GM18505 (cell line): ENCODE measurements around the gene EHHADH.
"Not testable (repeated sequence)": the region's sequence is repeated elsewhere in the genome, so short reads cannot be mapped to it uniquely, and the experiment has no call there.

Experiments used
- ATAC-seq: cut with Tn5 transposase; IDR thresholded peaks from one replicate; pipeline ENCODE4 v1.9.1; 2021; ENCODE audit not compliant: unreplicated experiment
- POLR2A ChIP-seq: IDR thresholded peaks from 4 replicates; pipeline ENCODE4 v1.6.1; 2011; ENCODE audit warnings: borderline replicate concordance; ENCODE audit not compliant: insufficient read depth, insufficient read length; ENCODE audit errors: extremely low read depth

Gene EHHADH

DNA sequence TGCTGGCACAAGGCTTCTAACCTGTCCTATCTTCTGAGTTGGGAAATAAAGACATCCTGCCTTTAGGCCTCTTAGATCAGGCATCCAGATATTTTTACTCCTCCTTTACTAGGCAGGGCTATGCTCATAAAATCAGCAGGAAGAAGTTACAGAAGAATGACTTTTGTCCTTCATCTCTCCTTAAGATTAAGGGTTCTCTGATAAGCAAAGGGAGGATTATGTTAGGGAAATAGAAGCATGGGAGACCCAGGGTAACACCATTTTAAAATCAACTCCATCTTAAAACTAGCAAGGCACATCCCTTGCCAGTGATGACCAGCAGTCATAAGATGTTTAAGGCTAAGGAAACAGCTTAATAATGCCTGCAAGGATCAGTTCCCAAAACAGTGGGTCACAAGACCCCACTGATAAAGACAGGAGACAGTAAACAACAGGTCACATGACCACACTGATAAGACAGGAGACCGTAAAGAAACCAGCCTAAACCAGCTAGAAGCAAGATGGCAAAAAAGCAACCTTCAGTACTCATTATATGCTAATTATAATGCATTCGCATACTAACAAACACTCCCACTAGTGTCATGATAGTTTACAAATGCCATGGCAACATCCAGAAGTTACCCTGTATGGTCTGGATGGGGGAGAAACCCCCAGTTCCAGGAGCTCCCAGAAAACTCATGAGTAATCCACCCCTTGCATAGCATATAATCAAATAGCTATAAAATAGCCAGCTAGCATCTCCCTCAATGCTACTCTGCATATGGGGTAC lies 14.5 kb upstream of the EHHADH start:
- no peak for TF ChIP-seq POLR2A
- ATAC-seq: no peak

DNA sequence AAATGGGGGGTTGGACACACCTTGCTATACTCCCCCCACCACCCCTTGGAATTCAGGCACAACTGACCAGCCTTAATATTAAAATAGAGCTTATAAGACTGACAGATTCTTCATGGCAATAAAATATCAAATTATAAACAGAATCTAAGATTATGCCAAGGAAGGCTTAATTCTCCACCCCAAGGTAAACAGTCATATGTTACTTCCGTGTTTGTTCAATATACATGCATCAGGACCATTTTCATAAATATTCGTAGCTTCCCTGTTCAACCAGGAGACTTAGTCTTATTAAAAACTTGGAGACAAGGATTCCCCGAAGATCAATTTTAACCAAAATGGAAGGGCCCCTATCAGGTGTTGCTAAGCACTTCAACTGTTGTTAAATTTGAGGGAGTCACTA lies 13.3 kb upstream of the EHHADH start:
- TF ChIP-seq POLR2A: no peak
- no peak for ATAC-seq

DNA sequence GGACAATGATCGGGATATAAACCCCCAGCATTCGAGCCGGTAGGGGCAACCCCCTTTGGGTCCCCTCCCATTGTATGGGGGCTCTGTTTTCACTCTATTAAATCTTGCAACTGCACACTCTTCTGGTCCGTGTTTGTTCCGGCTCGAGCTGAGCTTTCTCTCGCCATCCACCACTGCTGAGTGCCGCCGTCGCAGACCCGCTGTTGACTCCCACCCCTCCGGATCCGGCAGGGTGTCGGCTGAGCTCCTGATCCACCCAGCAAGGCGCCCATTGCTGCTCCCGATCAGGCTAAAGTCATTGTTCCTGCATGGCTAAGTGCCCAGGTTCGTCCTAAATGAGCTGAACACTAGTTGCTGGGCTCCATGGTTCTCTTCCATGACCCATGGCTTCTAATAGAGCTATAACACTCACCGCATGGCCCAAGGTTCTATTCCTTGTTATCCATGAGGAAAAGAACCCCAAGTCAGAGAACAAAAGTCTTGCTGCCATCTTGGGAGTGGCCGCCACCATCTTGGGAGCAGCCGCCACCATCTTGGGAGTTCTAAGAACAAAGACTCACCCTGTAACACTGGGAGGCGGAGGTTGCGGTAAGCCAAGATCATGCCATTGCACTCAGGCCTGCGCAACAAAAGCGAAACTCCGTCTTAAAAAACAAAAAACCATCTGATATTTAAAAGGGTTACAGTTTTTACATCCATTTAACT lies 11.2 kb upstream of the EHHADH start:
- no peak for TF ChIP-seq POLR2A
- no peak for ATAC-seq

DNA sequence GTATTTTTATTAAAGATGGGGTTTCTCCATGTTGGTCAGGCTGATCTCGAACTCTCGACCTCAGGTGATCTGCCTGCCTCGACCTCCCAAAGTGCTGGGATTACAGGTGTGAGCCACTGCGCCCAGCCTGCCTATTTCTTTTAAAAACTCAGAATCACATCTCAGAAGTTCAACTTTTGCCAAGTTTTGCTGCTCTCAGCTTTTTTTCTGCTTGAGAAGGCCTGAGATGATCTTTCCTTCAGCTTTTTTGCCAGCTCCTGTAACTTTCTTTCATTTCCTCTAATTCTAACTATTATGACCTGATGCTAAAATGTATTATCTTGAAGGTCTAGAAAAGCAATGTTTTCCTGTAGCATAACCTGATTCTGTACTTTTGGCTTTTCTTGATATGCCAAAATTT lies 9.6 kb upstream of the EHHADH start:
- no peak for TF ChIP-seq POLR2A
- ATAC-seq: no peak

DNA sequence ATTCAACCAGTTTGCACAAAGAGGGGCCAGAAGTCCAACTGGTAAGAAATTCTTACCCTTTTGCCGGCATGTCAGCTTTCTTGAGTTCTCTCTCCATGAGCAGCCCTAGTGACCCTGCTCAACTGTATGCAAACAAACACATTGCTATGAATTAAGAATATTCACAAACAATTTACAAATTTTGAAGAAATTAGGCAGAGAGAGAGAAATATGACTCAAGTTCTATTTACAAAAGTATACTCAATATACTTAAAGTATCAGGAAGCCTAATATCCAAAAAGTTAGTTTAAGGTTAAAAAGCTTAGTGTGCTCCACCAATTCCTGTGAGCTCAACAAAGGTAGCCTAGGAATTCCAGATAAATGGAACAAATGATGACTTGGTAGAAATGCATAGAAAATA lies 3.5 kb upstream of the EHHADH start:
- TF ChIP-seq POLR2A: no peak
- ATAC-seq: no peak

DNA sequence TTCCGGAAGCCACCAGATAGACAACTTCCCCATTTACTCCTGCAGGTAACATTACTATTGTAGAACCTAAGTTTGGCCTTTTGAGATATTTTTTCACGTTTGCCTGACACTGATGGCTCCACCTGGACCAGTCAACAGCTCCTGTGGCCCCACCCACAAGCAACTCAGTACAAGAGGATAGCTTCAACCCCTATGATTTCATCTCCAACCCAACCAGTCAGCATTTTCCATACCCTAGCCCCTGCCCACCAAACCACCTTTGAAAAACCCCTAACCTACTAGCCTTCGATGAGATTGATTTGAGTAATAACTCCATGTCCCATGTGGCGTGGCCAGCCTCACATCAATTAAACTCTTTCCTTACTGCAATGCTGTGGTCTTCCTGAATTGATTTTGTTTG lies 950 bp upstream of the EHHADH start:
- no peak for ATAC-seq
- no peak for TF ChIP-seq POLR2A

DNA sequence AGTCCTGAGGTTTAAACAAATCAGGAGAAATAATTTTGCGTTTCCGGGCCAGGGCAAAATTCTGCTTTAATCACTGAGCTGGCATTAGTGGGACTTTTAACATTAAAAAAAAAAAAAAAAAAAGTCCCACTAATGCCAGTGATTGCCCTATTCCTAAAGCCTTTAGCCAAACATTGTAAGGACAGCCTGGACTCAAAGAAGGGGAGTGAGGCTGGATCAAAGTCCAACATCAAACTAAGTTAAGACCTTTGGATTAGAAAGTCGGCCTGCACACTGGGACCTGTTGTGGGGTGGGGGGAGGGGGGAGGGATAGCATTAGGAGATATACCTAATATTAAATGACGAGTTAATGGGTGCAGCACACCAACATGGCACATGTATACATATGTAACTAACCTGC lies 716 bp downstream of the EHHADH start:
- not testable (repeated sequence) for ATAC-seq

DNA sequence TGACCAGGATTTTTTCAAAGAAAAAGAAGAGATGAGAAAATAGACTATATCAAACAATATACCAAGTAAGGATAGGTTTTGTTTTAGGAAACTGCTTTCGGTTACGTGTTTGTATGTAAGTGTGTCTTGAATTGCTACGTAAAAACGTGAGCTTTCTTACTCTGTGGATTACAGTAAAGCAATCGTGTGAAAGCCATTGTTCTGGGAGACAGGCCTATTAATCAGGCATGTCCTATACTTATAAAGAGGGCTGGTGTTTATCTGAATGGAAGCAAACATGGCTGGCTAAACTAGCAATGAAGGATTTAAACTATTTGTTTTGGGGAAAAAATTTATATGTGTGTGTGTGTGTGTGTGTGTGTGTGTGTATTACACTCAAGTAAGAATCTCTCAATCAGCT lies 2.6 kb downstream of the EHHADH start:
- ATAC-seq: no peak
- TF ChIP-seq POLR2A: no peak

DNA sequence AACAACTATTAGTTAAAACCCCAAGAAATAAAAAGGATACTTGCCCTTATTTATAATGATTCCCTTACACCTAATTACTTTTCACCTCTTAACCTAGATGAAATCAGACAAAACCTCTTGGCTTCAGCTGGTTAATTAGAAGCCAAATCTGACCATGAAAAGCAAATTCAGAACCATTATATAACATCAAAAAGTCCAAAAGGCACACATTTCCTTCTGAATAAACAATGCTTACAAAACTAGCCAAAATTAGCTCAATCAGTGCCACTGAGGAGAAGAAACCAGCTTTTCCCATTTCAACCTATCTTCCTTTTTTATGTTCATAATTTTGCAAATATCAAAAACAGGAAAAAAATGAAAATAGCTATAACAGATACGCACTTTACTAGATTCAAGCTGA lies 3.2 kb downstream of the EHHADH start:
- ATAC-seq: no peak

DNA sequence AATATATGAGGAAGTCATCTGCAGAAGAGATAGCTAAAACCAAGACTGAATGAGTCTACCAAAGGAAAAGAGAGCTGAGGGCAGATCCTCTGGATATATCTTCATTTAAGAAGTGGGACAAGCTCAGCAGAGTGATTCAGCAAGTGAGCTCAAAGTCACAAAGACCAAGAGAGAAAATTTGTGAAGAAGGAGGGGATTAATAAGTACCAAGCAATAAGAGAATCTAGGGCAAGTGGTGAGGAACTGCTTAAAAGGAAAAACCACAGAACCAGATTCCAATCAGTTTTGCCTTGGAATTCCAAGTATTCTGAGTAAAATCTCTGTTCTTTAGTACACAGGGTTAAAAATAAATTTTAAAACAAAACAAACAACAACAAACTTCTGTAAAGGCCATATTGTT lies 3.6 kb downstream of the EHHADH start:
- ATAC-seq: no peak
- no peak for TF ChIP-seq POLR2A

More for the DNA sequence above, 3.2 kb downstream of the EHHADH start:
- TF ChIP-seq POLR2A: no peak

DNA sequence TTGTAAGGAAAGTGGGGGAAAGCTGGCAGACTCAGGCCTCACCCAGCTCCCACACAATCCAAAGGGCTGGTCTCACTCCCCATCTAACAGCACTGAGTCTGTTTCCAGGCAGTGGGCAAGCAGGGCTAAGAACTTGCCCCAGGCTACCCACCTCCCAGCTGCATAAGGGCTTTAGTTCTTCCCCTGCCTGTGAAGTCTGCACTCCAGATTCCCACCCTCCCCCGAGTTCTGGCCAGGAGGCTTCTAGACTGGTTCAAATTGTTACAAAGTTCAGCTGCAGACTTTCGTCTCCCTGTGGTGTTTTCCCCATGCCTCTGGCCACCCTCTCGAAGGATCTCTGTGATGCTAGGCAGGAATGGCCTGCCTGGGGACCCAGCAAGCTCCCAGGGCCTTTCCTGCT lies 11.2 kb downstream of the EHHADH start:
- ATAC-seq: no peak
- no peak for TF ChIP-seq POLR2A

DNA sequence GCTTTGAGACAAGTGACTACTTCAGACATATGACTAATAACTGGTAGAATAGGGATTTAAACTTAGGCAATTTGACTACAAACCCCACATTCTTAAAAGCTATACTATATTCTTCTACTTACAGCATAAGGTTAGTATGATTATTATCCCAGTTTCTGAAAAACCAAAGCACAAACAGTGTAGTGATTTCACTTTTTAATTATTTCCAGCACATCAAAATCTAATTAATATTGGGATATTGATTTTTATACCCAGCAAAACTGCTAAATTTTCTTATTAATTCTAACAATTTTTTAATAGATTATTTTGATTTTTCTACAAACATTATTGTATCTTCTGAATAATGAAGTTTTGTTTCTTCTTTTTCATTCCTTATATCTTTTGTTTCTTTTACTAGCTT lies 16.9 kb downstream of the EHHADH start:
- ATAC-seq: no peak
- no peak for TF ChIP-seq POLR2A

DNA sequence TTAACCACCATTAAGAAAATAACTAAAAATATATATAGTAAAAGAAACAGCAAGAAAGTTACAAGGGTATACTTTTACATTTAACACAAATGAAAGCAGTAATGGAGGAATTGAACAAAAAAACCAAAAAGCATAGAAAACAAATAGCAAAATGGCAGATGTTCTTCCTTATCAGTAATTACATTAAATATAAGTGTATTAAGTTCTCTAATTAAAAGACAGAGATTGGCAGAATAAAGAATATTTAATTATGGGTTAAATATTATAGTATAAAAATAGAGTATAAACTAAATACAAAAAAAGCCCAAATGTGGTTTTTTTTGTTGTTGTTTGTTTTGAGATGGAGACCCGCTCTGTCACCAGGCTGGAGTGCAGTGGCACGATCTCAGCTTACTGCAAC lies 20.5 kb downstream of the EHHADH start:
- TF ChIP-seq POLR2A: no peak
- no peak for ATAC-seq

DNA sequence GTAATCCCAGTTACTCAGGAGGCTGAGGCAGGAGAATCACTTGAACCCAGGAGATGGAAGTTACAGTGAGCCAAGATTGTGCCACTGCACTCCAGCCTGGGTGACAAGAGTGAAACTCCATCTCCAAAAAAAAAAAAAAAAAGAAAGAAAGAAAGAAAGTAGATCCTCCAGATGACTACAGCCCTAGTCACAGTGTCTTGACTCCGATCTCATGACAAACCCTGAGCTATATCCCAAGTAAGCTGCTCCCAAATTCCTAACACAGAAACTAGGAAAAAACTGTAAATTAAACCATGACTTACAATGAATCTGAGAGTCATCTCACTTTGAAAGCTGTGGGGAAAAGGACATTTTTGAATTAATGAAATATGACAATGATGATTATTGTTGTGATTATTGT lies 27.3 kb downstream of the EHHADH start:
- not testable (repeated sequence) for ATAC-seq
